Osteocyte (in vitro differentiated cells): ENCODE measurements around the gene PRKCH. TPM values are rescaled to one million over a fixed set of nuclear protein-coding genes. Genes with fewer than 3 reads are reported as not detected.
A peak's percentile ranks its signal among the peaks of the same experiment; 100 is the strongest.

Source experiments
- DNase-seq: peaks from one replicate; pipeline ENCODE4 v3.0.0; 2021; ENCODE audit warnings: mixed read lengths; ENCODE audit not compliant: unreplicated experiment; ENCODE audit errors: extremely low spot score
- H3K27ac Mint-ChIP-seq: one replicate; pipeline ENCODE4 v1.8.0; 2021; ENCODE audit warnings: mild to moderate bottlenecking, mixed read lengths; ENCODE audit not compliant: unreplicated experiment
- H3K27me3 Mint-ChIP-seq: one replicate; pipeline ENCODE4 v1.8.0; 2021; ENCODE audit warnings: mixed read lengths; ENCODE audit not compliant: unreplicated experiment
- H3K36me3 Mint-ChIP-seq: one replicate; pipeline ENCODE4 v1.8.0; 2021; ENCODE audit warnings: mixed read lengths; ENCODE audit not compliant: unreplicated experiment
- H3K4me1 Mint-ChIP-seq: one replicate; pipeline ENCODE4 v1.8.0; 2021; ENCODE audit warnings: mixed read lengths; ENCODE audit not compliant: unreplicated experiment
- H3K4me3 Mint-ChIP-seq: one replicate; pipeline ENCODE4 v1.8.0; 2021; ENCODE audit warnings: mild to moderate bottlenecking, moderate library complexity, mixed read lengths; ENCODE audit not compliant: unreplicated experiment
- H3K9me3 Mint-ChIP-seq: one replicate; pipeline ENCODE4 v1.8.0; 2021; ENCODE audit warnings: mixed read lengths; ENCODE audit not compliant: unreplicated experiment
- CTCF ChIP-seq: fragments of 200-600 bp; sonication (generic); IDR thresholded peaks from 2 replicates; pipeline ENCODE4 v1.5.0; 2021; ENCODE audit warnings: antibody characterized with exemption, mild to moderate bottlenecking, moderate library complexity
- total RNA-seq: library from RNA; stranded (reverse); gene quantifications from 2 replicates; pipeline ENCODE4 v1.2.1, GENCODE V29; 2021

Gene PRKCH
- total RNA-seq, 1 donor from 2014 or later = 10.6 TPM

- no peak for DNase-seq
- Mint-ChIP-seq H3K9me3 (no peaks in the 10 kb centered on the region), H3K27me3 (no peaks in the 10 kb centered on the region), H3K36me3 (no peaks in the 10 kb centered on the region), H3K27ac (peak overlapping the region; percentile 94), H3K4me3 (no peak overlapping the region), H3K4me1 (peaks cover 94% of the 10 kb centered on the region)
- TF ChIP-seq CTCF = no peak
Measured at GRCh38 chr14:61565836-61566536, 244.6 kb downstream of the PRKCH start.

GRCh38 chr14:61566537-61567225 lies 245.3 kb downstream of the PRKCH start:
- Mint-ChIP-seq H3K36me3 (no peaks in the 10 kb centered on the region), H3K27me3 (no peaks in the 10 kb centered on the region), H3K4me1 (peaks cover 93% of the 10 kb centered on the region), H3K9me3 (no peaks in the 10 kb centered on the region), H3K4me3 (no peak overlapping the region), H3K27ac (peak overlapping the region; percentile 94)
- TF ChIP-seq CTCF = no peak
- no peak for DNase-seq

GRCh38 chr14:61567838-61568571 lies 246.6 kb downstream of the PRKCH start:
- Mint-ChIP-seq H3K4me3 (no peak overlapping the region), H3K27me3 (no peaks in the 10 kb centered on the region), H3K27ac (peak overlapping the region; percentile 94), H3K9me3 (peaks cover 3% of the 10 kb centered on the region), H3K4me1 (peaks cover 92% of the 10 kb centered on the region), H3K36me3 (no peaks in the 10 kb centered on the region)
- DNase-seq = no peak
- TF ChIP-seq CTCF = no peak

GRCh38 chr14:61568572-61569011 lies 247.2 kb downstream of the PRKCH start:
- Mint-ChIP-seq H3K36me3 (no peaks in the 10 kb centered on the region), H3K27ac (peak overlapping the region; percentile 94), H3K4me1 (peaks cover 92% of the 10 kb centered on the region), H3K9me3 (peaks cover 3% of the 10 kb centered on the region), H3K27me3 (no peaks in the 10 kb centered on the region), H3K4me3 (no peak overlapping the region)
- no peak for DNase-seq
- no peak for TF ChIP-seq CTCF

GRCh38 chr14:61569308-61569707 lies 247.9 kb downstream of the PRKCH start:
- peak overlapping the region; percentile 73 for H3K27ac Mint-ChIP-seq
- H3K4me1 Mint-ChIP-seq = peaks cover 92% of the 10 kb centered on the region
- TF ChIP-seq CTCF = no peak
- no peaks in the 10 kb centered on the region for H3K27me3 Mint-ChIP-seq
- H3K9me3 Mint-ChIP-seq = peaks cover 3% of the 10 kb centered on the region
- no peak for DNase-seq
- H3K4me3 Mint-ChIP-seq = no peak overlapping the region
- no peaks in the 10 kb centered on the region for H3K36me3 Mint-ChIP-seq
